ENCODE data around the gene STPG2.

Gene STPG2

GRCh38 chr4:97812768-97813167, 330.5 kb downstream of the STPG2 start:
- no peak for DNase-seq (ENCODE audit: low spot score)

GRCh38 chr4:97786306-97786920, 356.9 kb downstream of the STPG2 start:
- DNase-seq (ENCODE audit: low spot score): no peak

DNA sequence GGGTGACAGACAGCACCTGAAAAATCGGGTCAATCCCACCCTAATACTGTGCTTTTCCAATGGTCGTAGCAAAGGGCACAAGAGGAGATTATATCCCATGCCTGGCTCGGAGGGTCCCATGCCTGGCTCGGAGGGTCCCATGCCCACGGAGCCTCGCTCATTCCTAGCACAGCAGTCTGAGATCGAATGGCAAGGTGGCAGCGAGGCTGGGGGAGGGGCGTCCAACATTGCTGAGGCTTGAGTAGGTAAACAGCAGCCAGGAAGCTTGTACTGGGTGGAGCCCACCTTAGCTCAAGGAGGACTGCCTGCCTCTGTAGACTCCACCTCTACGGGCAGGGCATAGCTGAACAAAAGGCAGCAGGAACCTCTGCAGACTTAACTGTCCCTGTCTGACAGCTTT, 365.1 kb downstream of the STPG2 start:
- DNase-seq (ENCODE audit: low spot score): no peak

DNA sequence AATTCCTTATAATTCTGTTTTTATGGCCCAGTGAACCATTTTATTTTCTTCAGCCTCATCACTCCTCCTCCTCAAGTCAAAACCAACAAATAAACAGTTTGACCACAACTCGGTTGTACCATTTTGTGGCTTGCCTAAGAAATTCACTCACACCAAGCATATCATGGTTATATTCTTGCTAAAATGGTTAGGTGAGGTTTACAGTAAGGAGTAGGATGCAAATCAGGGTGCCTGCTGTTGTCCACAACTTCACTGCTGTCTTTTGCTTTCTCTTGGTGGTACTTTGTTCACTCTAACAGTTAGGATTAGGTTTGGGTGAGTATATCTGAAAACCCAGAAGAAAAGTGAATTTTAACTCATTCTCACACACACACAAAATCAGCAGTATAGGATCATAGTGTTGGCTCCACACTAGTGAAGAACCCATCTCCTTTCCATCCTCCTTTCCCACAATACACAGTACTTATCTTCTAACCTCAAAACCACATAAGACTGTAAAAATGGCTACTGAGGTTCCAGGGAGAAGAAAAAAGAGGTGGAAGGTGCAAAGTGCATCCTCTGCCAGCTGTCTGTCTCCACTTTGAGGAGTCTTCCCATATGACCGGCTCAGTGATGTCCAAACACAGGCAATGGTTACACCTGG, 368.8 kb downstream of the STPG2 start:
- no peak for DNase-seq (ENCODE audit: low spot score)

DNA sequence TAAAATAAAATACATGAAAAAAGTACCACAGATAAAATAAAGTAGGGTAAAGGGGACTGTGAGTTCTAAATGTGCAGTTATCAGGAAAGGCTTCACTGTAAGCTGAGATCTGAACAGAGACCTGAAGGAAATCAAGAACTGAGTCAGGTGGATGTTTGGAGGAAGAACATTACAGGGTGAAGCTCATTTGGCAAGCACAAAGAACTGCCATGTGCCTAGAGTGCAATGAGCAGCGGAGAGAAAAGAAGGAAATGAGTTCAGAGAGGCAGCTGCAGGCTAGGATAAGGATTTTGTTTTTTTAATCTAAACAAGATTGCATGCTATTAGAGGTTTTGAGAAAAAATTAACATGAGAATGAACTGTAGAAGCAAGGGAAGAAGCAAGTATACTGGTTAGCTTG, 373.1 kb downstream of the STPG2 start:
- no peak for DNase-seq (ENCODE audit: low spot score)

- no peak for DNase-seq (ENCODE audit: low spot score)
Observed at GRCh38 chr4:97762115-97762512, 381.2 kb downstream of the STPG2 start.

GRCh38 chr4:97761445-97762114, 381.7 kb downstream of the STPG2 start:
- DNase-seq (ENCODE audit: low spot score): no peak

GRCh38 chr4:97759785-97760184, 383.5 kb downstream of the STPG2 start:
- DNase-seq (ENCODE audit: low spot score): no peak

GRCh38 chr4:97752599-97752998, 390.7 kb downstream of the STPG2 start:
- no peak for DNase-seq (ENCODE audit: low spot score)

DNA sequence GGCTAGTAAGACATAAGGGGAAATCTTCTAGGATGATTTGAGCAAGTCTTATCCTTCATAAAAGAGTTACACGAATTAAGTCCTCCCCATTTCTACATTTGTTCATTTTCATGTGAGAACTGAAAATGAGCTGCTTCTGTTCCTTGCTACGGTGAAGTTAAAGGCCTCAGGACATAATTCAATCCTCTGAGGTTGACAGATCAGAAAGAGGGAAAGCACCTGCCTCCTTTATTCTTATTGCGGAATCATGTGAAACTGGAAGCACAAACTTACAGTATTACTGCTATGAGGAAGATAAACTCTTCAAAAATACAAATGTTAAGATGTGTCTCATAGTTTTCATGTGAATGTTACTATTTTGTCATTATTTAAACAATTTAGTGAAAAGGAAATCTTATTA, 395.3 kb downstream of the STPG2 start:
- DNase-seq (ENCODE audit: low spot score): no peak

GRCh38 chr4:97720869-97721432, 422.3 kb downstream of the STPG2 start:
- DNase-seq (ENCODE audit: low spot score): peak; percentile 63

DNA sequence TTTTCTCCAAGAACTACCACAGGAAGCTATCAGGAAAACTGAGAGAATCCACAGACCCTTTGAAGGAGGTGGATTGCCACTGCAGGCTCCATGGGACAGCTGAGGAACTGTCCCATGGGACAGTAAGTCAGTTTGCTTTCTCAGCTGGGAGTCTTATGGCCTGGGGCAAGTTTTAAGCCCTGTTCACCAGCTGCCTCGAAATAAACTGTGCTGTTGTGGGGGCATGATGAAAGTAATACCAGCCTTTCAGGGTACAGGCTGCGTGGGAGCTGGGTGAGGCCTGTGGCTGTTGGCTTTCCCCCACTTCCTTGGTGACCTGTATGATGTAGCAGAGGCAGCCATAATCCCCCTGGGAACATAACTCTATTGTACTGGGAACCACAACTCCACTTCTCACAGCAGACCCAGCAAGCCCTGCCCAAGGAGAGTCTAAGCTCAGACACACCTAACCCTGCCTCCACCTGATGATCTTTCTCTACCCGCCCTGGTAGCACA, 452.1 kb downstream of the STPG2 start:
- DNase-seq (ENCODE audit: low spot score): no peak

GRCh38 chr4:97670703-97671269, 472.5 kb downstream of the STPG2 start:
- DNase-seq (ENCODE audit: low spot score): no peak

DNA sequence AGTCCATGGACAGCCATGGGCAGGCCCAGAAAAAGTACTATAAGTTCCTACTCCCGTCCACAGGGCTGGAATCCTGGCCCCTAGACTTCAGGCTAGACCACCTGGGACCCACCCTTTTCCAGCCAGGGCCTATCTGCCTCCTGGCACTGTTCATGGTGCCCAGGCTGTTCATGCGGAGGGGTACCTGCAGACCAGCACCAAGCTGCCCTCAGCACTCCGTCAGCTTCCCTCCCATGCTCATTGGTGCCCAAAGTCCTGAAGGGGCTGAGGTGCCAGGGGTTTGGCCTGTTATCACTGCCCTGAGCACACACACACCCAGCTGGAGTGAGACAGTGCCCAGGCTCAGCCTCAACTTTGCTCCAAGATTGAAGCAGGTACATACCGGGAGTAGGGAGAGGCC, 477.7 kb downstream of the STPG2 start:
- DNase-seq (ENCODE audit: low spot score): no peak

DNA sequence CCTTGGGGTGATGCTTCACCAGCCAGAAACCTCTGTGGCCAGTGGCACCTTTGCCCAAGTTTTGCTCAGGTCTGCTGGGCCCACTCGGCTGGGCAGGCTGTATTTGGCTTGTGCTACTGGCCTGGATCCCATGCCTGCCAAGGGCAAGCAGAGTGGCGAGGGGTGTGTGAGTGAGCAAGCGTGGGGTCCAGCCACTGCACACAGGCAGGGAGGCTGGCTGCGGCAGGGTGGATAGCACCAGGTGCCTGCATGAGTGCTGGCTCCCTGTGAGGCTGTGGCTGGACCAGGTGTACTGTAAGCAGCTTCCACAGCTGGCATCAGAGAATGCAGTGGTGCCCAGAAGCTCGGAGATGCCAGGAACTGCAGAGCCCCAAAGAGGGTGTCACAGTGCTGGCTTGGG, 478.5 kb downstream of the STPG2 start:
- no peak for DNase-seq (ENCODE audit: low spot score)

- DNase-seq (ENCODE audit: low spot score): no peak
Observed at GRCh38 chr4:97662133-97662532, 481.1 kb downstream of the STPG2 start.

DNA sequence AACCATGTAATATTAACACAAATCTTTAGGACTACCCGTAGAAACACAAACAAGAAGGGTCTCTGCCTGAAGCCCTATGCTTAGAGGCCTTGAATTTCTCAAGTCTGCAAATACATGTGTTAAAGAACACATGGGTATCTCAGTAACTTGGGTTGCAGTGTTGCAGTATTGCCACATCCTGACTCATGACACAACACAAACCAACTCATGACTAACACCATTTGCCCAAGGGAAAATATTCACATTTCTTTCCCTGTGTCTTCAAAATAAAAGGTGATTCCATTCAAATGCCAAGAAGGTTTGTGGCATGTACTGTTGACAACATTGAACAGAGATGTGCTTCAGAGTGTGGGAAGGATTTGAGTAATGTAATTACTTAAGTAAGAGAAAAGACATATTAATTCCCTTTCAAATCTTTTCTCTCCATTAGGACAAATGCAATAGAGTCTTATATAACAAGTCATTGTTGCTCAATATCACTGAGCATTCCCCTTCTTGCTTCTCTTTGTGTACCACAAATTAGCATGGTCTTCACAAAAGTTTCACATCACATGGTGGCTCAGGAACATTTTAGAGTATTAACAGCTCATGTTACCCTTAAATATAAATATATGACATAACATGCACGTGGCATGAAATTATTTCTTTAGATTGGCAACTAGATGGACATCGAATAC, 487.1 kb downstream of the STPG2 start:
- DNase-seq (ENCODE audit: low spot score): no peak

GRCh38 chr4:97653701-97654100, 489.6 kb downstream of the STPG2 start:
- DNase-seq (ENCODE audit: low spot score): no peak

GRCh38 chr4:97646997-97647396, 496.3 kb downstream of the STPG2 start:
- no peak for DNase-seq (ENCODE audit: low spot score)

- DNase-seq (ENCODE audit: low spot score): no peak
Observed at GRCh38 chr4:97645071-97645821, 498.0 kb downstream of the STPG2 start.

GRCh38 chr4:97643179-97643578, 500.1 kb downstream of the STPG2 start:
- DNase-seq (ENCODE audit: low spot score): no peak

All from Ammon's horn (tissue), 1 donor.